AG04450 (cell line): ENCODE measurements around the gene ARHGAP15. TPM values are rescaled to one million over a fixed set of nuclear protein-coding genes. Genes with fewer than 3 reads are reported as not detected.

Experiments
- CTCF ChIA-PET: fragments of 300-600, 350-600 bp; formaldehyde crosslinking; extraction: SDS; loops from one replicate; lab custom pipeline; 2022; ENCODE audit warnings: antibody characterized with exemption, inconsistent platforms; lab: Charles Lee
- POLR2A ChIA-PET: fragments of 350-600 bp; formaldehyde crosslinking; extraction: SDS; loops from one replicate; lab custom pipeline; 2021; ENCODE audit warnings: antibody characterized with exemption, inconsistent platforms; lab: Yijun Ruan, JAX
- DNase-seq: peaks from one replicate; pipeline ENCODE4 v3.0.0-alpha.2; 2011; ENCODE audit warnings: low read depth, low spot score
- H3K27ac ChIP-seq: one replicate; pipeline ENCODE4 v1.5.1; 2012; ENCODE audit warnings: low read depth, low read length, control low read depth
- H3K27me3 ChIP-seq: one replicate; pipeline ENCODE4 v1.6.0; 2012; ENCODE audit warnings: low read length; ENCODE audit not compliant: control insufficient read depth, insufficient read depth
- H3K4me3 ChIP-seq: 2 replicates; pipeline ENCODE4 v1.5.1; 2011; ENCODE audit warnings: mild to moderate bottlenecking, low read depth, low read length, control low read depth
- H3K9me3 ChIP-seq: 2 replicates; pipeline ENCODE4 v1.5.1; 2012; ENCODE audit warnings: low read length; ENCODE audit not compliant: control insufficient read depth, insufficient read depth
- polyA plus RNA-seq: library from polyadenylated mRNA; depleted of rRNA; stranded (reverse); fragments of >200 nt; gene quantifications from 2 replicates; pipeline ENCODE4 v1.2.3, GENCODE V29; 2011
- TF ChIP-seq, protein P1 (sequence below): IDR thresholded peaks from 2 replicates; pipeline ENCODE4 v1.5.1; 2011; ENCODE audit warnings: low read depth, low read length, control low read depth, inconsistent platforms

Gene ARHGAP15
- polyA plus RNA-seq, 1 experiment: not detected

DNA sequence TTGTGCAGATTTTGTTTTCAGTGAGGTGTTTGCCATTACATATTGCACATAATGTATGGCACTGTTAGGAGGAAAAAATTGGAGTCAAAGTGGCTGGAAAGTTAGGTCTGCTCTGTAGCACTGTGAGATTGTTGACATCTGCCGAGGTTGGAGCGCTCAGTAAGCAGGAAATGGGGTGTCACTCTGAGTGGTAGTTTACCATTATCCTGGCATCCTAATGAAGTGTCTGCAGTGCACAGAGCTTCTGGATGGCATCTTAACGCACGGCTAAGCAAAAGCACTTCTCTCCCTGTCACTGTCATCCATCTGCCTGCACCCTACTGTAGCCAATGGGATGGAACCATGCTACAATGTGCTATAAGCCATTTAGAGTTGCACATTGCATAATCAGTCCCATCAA is 561.9 kb downstream of the ARHGAP15 start:
- H3K27ac ChIP-seq: no peak overlapping the region
- CTCF ChIA-PET: interaction anchor here (0.7 kb wide), 1 partner anchor 178 kb away, joined by 3 read pairs; no protein-coding TSS in a partner anchor
- H3K9me3 ChIP-seq: no peaks in the 10 kb centered on the region
- H3K4me3 ChIP-seq: no peak overlapping the region
- TF ChIP-seq, protein P1, sequence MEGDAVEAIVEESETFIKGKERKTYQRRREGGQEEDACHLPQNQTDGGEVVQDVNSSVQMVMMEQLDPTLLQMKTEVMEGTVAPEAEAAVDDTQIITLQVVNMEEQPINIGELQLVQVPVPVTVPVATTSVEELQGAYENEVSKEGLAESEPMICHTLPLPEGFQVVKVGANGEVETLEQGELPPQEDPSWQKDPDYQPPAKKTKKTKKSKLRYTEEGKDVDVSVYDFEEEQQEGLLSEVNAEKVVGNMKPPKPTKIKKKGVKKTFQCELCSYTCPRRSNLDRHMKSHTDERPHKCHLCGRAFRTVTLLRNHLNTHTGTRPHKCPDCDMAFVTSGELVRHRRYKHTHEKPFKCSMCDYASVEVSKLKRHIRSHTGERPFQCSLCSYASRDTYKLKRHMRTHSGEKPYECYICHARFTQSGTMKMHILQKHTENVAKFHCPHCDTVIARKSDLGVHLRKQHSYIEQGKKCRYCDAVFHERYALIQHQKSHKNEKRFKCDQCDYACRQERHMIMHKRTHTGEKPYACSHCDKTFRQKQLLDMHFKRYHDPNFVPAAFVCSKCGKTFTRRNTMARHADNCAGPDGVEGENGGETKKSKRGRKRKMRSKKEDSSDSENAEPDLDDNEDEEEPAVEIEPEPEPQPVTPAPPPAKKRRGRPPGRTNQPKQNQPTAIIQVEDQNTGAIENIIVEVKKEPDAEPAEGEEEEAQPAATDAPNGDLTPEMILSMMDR: no peak
- no peaks in the 10 kb centered on the region for H3K27me3 ChIP-seq
- DNase-seq: no peak
- POLR2A ChIA-PET: no interaction called here

DNA sequence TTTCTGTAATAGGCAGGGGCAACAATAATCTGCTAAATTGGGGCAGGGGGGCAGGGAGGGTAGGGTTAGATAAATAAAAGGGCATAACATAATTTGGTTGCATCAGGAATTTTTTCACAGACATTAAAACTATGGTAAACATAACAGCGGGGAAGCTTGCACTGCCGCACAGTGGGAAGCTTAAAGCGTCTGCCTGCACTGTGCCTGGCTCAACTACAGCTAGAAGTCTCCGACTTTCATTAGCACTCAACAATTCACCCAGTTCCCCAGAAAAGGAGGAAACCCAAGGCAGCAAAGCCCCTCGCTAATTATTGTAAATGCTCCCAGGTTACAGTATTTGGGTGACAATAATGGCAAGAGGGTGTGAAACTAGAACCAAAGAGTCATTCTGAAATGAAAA is 562.9 kb downstream of the ARHGAP15 start:
- Histone ChIP-seq H3K27me3 (no peaks in the 10 kb centered on the region), H3K27ac (no peak overlapping the region), H3K4me3 (no peak overlapping the region), H3K9me3 (no peaks in the 10 kb centered on the region)
- TF ChIP-seq, protein P1: no peak
- CTCF ChIA-PET: interaction anchor here (0.6 to 0.7 kb wide), 2 partner anchors 179 to 1055 kb away, joined by 3 read pairs; no protein-coding TSS in a partner anchor
- no peak for DNase-seq
- POLR2A ChIA-PET: no interaction called here

DNA sequence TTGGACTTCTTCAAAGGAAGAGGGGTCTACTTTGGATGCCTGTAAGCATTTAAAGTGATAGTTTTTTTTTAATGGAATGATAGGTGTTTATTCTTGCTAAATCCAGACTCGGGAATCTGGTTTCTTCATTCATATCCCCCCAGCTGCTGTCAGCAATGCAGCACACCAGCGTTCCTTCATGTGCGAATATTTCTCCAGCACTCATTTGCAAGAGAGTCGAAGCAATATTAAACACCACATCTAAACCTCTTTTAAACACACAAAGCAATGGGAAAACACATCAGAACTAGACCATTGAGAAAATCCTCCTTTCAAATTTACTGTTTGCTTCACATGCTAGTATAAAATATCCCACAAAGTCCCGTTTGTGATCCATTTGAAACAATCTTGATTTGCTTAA is 563.7 kb downstream of the ARHGAP15 start:
- TF ChIP-seq, protein P1: no peak
- CTCF ChIA-PET: no interaction called here
- Histone ChIP-seq H3K9me3 (no peaks in the 10 kb centered on the region), H3K27ac (no peak overlapping the region), H3K27me3 (no peaks in the 10 kb centered on the region), H3K4me3 (no peak overlapping the region)
- POLR2A ChIA-PET: no interaction called here
- DNase-seq: no peak

DNA sequence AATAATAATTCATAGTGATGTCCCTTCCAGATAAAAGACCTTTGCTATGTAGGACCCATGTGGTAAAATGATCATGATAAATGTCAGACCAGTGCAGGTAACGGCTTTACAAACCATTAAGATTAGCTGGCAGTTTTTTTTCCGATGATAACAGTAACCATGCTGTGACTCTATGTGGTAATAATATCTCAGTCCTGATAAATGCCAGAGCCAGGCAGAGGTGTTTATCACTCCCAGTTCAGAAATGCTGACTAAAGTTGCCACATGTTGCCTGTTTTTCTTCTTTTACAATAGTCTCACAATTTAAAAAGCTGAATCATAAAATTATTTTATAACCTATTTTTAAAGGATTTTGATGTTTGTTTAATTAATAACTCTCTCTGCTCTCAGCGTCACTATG is 565.1 kb downstream of the ARHGAP15 start:
- CTCF ChIA-PET: no interaction called here
- TF ChIP-seq, protein P1: no peak
- H3K9me3 ChIP-seq: no peaks in the 10 kb centered on the region
- H3K27ac ChIP-seq: no peak overlapping the region
- no peak overlapping the region for H3K4me3 ChIP-seq
- DNase-seq: no peak
- no peaks in the 10 kb centered on the region for H3K27me3 ChIP-seq
- POLR2A ChIA-PET: no interaction called here

DNA sequence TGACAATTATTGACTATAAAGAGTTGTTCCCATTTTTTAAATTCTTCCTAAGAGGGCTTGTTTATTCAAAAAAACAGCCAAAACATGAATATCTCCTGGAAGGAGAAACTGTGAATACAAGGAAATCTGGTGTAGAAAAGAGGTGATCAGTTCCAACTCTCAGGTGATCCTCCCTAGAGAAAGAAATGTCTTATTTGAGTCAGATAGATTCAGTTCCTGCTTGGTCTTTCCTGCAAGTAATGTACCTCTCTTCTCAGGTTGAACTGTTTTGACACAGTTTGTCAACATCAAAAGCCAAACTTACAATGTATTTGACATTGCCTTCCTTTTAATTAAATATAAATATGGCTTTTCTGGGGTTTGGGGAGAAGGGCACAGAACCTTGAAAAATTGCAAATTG is 567.4 kb downstream of the ARHGAP15 start:
- ChIA-PET CTCF (no interaction called here), POLR2A (no interaction called here)
- no peak for DNase-seq
- H3K4me3 ChIP-seq: no peak overlapping the region
- H3K9me3 ChIP-seq: no peaks in the 10 kb centered on the region
- H3K27me3 ChIP-seq: no peaks in the 10 kb centered on the region
- H3K27ac ChIP-seq: no peak overlapping the region
- TF ChIP-seq, protein P1: no peak
